Stomach (tissue), 4 donors: ENCODE results near the gene ZNF423.

Experiments
- CTCF ChIP-seq, 7 experiments: fragments of 450-650 bp in 4 of 7; fragments of 200-600 bp in 3 of 7; sonication (generic) in 3 of 7; IDR thresholded peaks; one replicate each; pipeline ENCODE4 v1.5.1; 2016 to 2019; ENCODE audit warnings: antibody characterized with exemption in 7 of 7, control low read depth in 2 of 7, mild to moderate bottlenecking in 1 of 7
- EP300 ChIP-seq: sonication (generic); formaldehyde crosslinking; IDR thresholded peaks from one replicate; pipeline ENCODE4 v1.6.1; 2017; ENCODE audit warnings: antibody characterized with exemption

- TF ChIP-seq CTCF (IDR thresholded peaks at IDR 0.05) (no peak), EP300 (no peak)
Measured at GRCh38 chr16:49809062-49809461, 46.9 kb downstream of the ZNF423 start.
